Testis (tissue), 2 donors: Measurements from ENCODE around the gene SYNE1.

Experiments used
- CTCF ChIP-seq, 3 experiments: fragments of 450-650 bp in 2 of 3; fragments of 200-600 bp in 1 of 3; sonication (generic) in 1 of 3; IDR thresholded peaks; one replicate each; pipeline ENCODE4 v1.5.1; 2016 to 2019; ENCODE audit warnings: antibody characterized with exemption in 3 of 3, mild to moderate bottlenecking in 2 of 3, moderate library complexity in 1 of 3
- POLR2A ChIP-seq: fragments of 450-650 bp; IDR thresholded peaks from one replicate; pipeline ENCODE4 v1.6.1; 2017; ENCODE audit warnings: antibody characterized with exemption, mild to moderate bottlenecking, moderate library complexity

GRCh38 chr6:152151920-152152319 is 485.2 kb downstream of the SYNE1 start:
- no peak for TF ChIP-seq CTCF (IDR thresholded peaks at IDR 0.05)
- no peak for TF ChIP-seq POLR2A
